GM12874 (cell line): ENCODE measurements around the gene RERG.

Experiments
- CTCF ChIP-seq: IDR thresholded peaks from 2 replicates; pipeline ENCODE4 v1.5.1; 2011; ENCODE audit warnings: low read depth, mild to moderate bottlenecking, control low read depth, low read length, moderate library complexity; ENCODE audit not compliant: insufficient read depth

The RERG gene

GRCh38 chr12:15244926-15245325 lies 23.7 kb upstream of the RERG start:
- no peak for TF ChIP-seq CTCF

DNA sequence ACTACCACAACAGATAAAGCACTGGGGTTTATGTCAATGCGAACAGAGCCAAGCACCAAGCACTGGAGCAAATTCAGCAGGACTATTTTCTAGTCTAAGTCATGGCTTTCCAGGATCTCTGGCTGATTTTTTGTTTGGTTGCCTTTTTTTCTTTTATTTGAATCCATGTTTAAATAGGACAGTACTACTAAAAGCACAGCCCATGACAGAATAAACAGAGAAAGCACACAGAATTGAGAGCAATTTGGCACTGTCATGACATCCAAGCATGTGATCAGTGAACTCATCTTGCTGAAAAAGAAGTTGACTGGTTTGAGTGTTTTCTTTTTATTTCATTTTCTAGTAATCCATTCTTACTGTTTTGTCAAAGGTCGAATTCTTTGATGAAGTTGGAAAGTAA lies 23.1 kb upstream of the RERG start:
- TF ChIP-seq CTCF, result no peak

- no peak for TF ChIP-seq CTCF
Measured at GRCh38 chr12:15243102-15243501, 21.9 kb upstream of the RERG start.

DNA sequence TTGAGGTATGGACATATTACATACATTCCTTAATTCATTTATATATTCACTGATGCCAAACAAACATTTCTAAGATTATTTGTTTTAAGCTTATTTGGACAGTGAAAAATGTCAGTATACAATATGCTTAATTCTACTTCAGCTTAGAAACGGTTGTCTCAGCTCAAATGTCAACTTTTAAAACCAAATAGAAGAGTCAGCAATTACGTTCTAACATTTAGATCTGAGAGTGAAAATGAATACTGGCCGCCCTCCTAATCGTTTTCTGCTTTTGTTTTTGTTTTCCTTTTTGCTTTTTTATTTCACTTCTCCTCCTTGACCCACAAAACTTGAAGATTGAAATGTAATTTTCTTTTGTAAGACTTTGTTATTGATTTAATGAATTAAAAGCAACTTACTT lies 19.7 kb upstream of the RERG start:
- no peak for TF ChIP-seq CTCF

GRCh38 chr12:15234508-15234907 lies 13.3 kb upstream of the RERG start:
- no peak for TF ChIP-seq CTCF

- TF ChIP-seq CTCF, result no peak
Measured at GRCh38 chr12:15234011-15234410, 12.8 kb upstream of the RERG start.

- no peak for TF ChIP-seq CTCF
Measured at GRCh38 chr12:15232959-15233358, 11.7 kb upstream of the RERG start.

DNA sequence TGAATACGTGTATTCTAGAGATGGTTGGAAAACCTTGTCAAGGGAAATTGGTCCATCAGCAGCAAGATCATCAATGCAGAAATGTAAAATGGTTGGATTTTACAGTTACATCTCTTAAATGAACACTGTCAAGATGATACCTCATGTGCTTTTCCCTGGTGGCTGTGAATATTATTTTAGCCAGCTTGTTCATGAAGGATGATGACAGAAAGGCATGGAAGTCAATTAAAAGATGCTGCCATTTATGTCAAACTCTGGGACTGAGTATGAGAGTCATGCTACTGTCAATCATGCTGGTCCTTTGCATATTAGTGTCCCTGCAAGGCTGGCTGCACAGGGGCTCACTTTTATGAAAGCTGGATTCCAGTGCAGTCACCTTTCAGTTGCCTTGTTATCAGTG lies 10.3 kb upstream of the RERG start:
- TF ChIP-seq CTCF, result no peak
